Left ventricle myocardium inferior (tissue), 1 donor: ENCODE results near the gene ADAMTS3. TPM values are rescaled to one million over a fixed set of nuclear protein-coding genes. Genes with fewer than 3 reads are reported as not detected.

ENCODE experiments used
- DNase-seq: peaks from one replicate; pipeline ENCODE4 v3.0.0-alpha.2; 2020
- H3K27ac ChIP-seq: fragments of 200-600 bp; replicated peaks from 2 replicates; pipeline ENCODE4 v1.8.0; 2021
- H3K27me3 ChIP-seq: fragments of 200-600 bp; 2 replicates; pipeline ENCODE4 v1.8.0; 2021; ENCODE audit warnings: low read depth
- H3K36me3 ChIP-seq: fragments of 200-600 bp; 2 replicates; pipeline ENCODE4 v1.8.0; 2021
- H3K4me1 ChIP-seq: fragments of 200-600 bp; 2 replicates; pipeline ENCODE4 v1.8.0; 2021
- H3K4me3 ChIP-seq: fragments of 200-600 bp; 2 replicates; pipeline ENCODE4 v1.8.0; 2021; ENCODE audit warnings: mild to moderate bottlenecking, moderate library complexity
- H3K9me3 ChIP-seq: fragments of 200-600 bp; replicated peaks from 2 replicates; pipeline ENCODE4 v1.8.0; 2021
- CTCF ChIP-seq: fragments of 200-600 bp; IDR thresholded peaks from 2 replicates; pipeline ENCODE4 v1.8.0; 2021; ENCODE audit warnings: antibody characterized with exemption, mild to moderate bottlenecking, borderline replicate concordance
- intact Hi-C: fragments of 100-400 bp; cut with micrococcal nuclease; formaldehyde crosslinking; loops from one replicate; pipeline ENCODE4 v1.11.0; 2022
- long read RNA-seq: library from polyadenylated mRNA; unstranded; transcript quantifications from one replicate; pipeline ENCODE4 v2.0.0, GENCODE V29; 2021
- total RNA-seq: library from RNA; stranded (reverse); fragmentation: NEBNext Ultra II Directional; extraction: Animal tissue kit (Norgen Biotek cat#: 25700); gene quantifications from one replicate; pipeline ENCODE4 v1.2.1, GENCODE V29; 2021
- donor health status: DM: no; HTN: yes; CAD: no; lungs with severe emphysema.

ADAMTS3 gene
- total RNA-seq, result 0.60 TPM
- long read RNA-seq, full-length matches to known transcripts, result 1 of 2 reads
- long read RNA-seq, partial matches to known transcripts, result 1 of 2 reads
- long read RNA-seq, other reads (novel, unspliced or antisense), result 0 of 2 reads

- H3K4me3 ChIP-seq, result peak within 1 kb of the TSS; percentile 74
- TF ChIP-seq CTCF, result no peak
- peaks cover 7% of the 10 kb centered on the region for H3K27me3 ChIP-seq
- peaks cover 26% of the 10 kb centered on the region for H3K4me1 ChIP-seq
- peak; percentile 62 for DNase-seq
- intact Hi-C loops, result no loop called here
- H3K27ac ChIP-seq, result peak within 1 kb of the TSS; percentile 44
- H3K36me3 ChIP-seq, result no peaks in the 10 kb centered on the region
- H3K9me3 ChIP-seq, result no peaks in the 10 kb centered on the region
These were observed at the start of gene ADAMTS3 for GRCh38 chr4:72568959-72569718. Gene ADAMTS3, minus strand, starts transcription at chr4:72569221. Its CDS starts 459 bp downstream, at chr4:72568762.

GRCh38 chr4:72613959-72614358, 44.9 kb upstream of the ADAMTS3 start:
- H3K27ac ChIP-seq, result no peak overlapping the region
- no peak for DNase-seq

GRCh38 chr4:72606751-72607150, 37.7 kb upstream of the ADAMTS3 start:
- no peak for DNase-seq
- no peaks in the 10 kb centered on the region for H3K36me3 ChIP-seq
- H3K4me3 ChIP-seq, result no peak overlapping the region
- intact Hi-C loops, result no loop called here
- no peaks in the 10 kb centered on the region for H3K4me1 ChIP-seq
- no peak for TF ChIP-seq CTCF
- peaks cover 10% of the 10 kb centered on the region for H3K9me3 ChIP-seq
- no peaks in the 10 kb centered on the region for H3K27me3 ChIP-seq
- no peak overlapping the region for H3K27ac ChIP-seq

More at GRCh38 chr4:72613959-72614358, 44.9 kb upstream of the ADAMTS3 start:
- no peaks in the 10 kb centered on the region for H3K4me1 ChIP-seq
- H3K27me3 ChIP-seq, result no peaks in the 10 kb centered on the region
- intact Hi-C loops, result no loop called here
- peaks cover 8% of the 10 kb centered on the region for H3K9me3 ChIP-seq
- no peaks in the 10 kb centered on the region for H3K36me3 ChIP-seq
- H3K4me3 ChIP-seq, result no peak overlapping the region
- TF ChIP-seq CTCF, result no peak

GRCh38 chr4:72604324-72604723, 35.3 kb upstream of the ADAMTS3 start:
- intact Hi-C loops, result no loop called here
- H3K4me3 ChIP-seq, result no peak overlapping the region
- no peak overlapping the region for H3K27ac ChIP-seq
- H3K9me3 ChIP-seq, result peaks cover 10% of the 10 kb centered on the region
- no peak for TF ChIP-seq CTCF
- no peaks in the 10 kb centered on the region for H3K27me3 ChIP-seq
- H3K4me1 ChIP-seq, result no peaks in the 10 kb centered on the region
- H3K36me3 ChIP-seq, result no peaks in the 10 kb centered on the region
- no peak for DNase-seq

GRCh38 chr4:72602396-72603376, 33.7 kb upstream of the ADAMTS3 start:
- no peaks in the 10 kb centered on the region for H3K4me1 ChIP-seq
- no peaks in the 10 kb centered on the region for H3K27me3 ChIP-seq
- H3K36me3 ChIP-seq, result no peaks in the 10 kb centered on the region
- no peak for TF ChIP-seq CTCF
- H3K27ac ChIP-seq, result no peak overlapping the region
- no peak for DNase-seq
- no peak overlapping the region for H3K4me3 ChIP-seq
- intact Hi-C loops, result no loop called here
- peaks cover 10% of the 10 kb centered on the region for H3K9me3 ChIP-seq
